Measurements from ENCODE around the gene KCTD19. TPM values are rescaled to one million over a fixed set of nuclear protein-coding genes. Genes with fewer than 3 reads are reported as not detected.

Gene KCTD19
- total RNA-seq, 1 experiment from 2014 or later: not detected

DNA sequence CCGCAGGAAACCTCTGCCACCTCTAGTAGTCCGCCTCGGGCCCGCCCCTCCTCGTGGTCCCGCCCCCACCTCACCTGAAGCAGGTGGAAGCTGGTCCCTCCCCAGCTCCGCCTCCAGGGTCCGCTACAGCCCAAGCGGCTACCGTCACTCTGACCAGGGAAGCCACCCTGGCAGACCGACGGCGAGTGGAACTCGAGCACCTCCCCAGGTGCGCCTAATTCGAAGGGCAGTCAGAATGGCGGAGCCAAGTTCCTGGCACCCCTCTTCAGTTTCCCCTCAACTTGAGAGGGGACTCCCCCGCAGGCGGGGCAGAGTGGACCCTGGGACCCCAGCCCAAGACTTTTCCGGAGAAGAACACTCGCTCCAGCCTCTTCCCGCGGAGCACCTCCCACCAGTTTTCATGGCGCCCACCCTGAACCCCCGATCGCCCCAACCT, 79.8 kb downstream of the KCTD19 start:
- Histone ChIP-seq H3K36me3 (ENCODE audit: low read depth, low read length) (no peaks in the 10 kb centered on the region), H3K79me2 (ENCODE audit: low read length) (peaks cover 48% of the 10 kb centered on the region), H3K9me3 (ENCODE audit: low read length) (no peaks in the 10 kb centered on the region), H3K27me3 (ENCODE audit: low read length) (no peaks in the 10 kb centered on the region), H2AFZ (ENCODE audit: low read length) (peak overlapping the region; percentile 70), H3K27ac (ENCODE audit: low read length) (peak overlapping the region; percentile 16), H3K4me3 (ENCODE audit: low read length) (peak overlapping the region; percentile 89), H3K9ac (ENCODE audit: low read length) (peak overlapping the region; percentile 72), H3K4me1 (ENCODE audit: insufficient read depth, low read length) (peaks cover 54% of the 10 kb centered on the region), H4K20me1 (ENCODE audit: low read length) (no peaks in the 10 kb centered on the region), H3K4me2 (ENCODE audit: low read length) (peak overlapping the region; percentile 95), H3K9me2 (replicated peaks; ENCODE audit: low read length) (no peaks in the 10 kb centered on the region), H3F3A (ENCODE audit: low read length, unreplicated experiment) (peaks cover 10% of the 10 kb centered on the region)
- peak; percentile 40 for ATAC-seq
- ChIA-PET CTCF (interaction anchor here (0.6 to 1.7 kb wide), 7 partner anchors 14 to 226 kb away, joined by 3 to 21 read pairs (median 5); no protein-coding TSS in a partner anchor), POLR2A (ENCODE audit: unreplicated experiment) (interaction anchor here (0.6 to 0.7 kb wide), 4 partner anchors 64 to 479 kb away, joined by 3 to 8 read pairs (median 4); no protein-coding TSS in a partner anchor)
- no peak for TF ChIP-seq EZH2phosphoT487 (IDR thresholded peaks at IDR 0.05; ENCODE audit: borderline replicate concordance, low read length)
- TF ChIP-seq CTCF (conservative IDR thresholded peaks at IDR 0.05; ENCODE audit: low read depth, low read length): no peak
- no peak for TF ChIP-seq EZH2 (IDR thresholded peaks at IDR 0.05; ENCODE audit: low read length, unreplicated experiment)
- intact Hi-C loops (cut with micrococcal nuclease): loop anchor here (10.0 kb wide), 1 partner anchor 52 kb away; the partner anchor contains the start of genes E2F4, ELMO3 and EXOC3L1
- TSS peak; percentile 25 for BruUV-seq (replicated peaks)
- DNase-seq: peak; percentile 83

- H4K20me1 ChIP-seq (ENCODE audit: low read length): no peaks in the 10 kb centered on the region
- CTCF ChIA-PET: interaction anchor here (1.1 to 1.4 kb wide), 3 partner anchors 31 to 153 kb away, joined by 3 to 5 read pairs (median 4); no protein-coding TSS in a partner anchor
- H3K4me2 ChIP-seq (ENCODE audit: low read length): peak overlapping the region; percentile 95
- peak overlapping the region; percentile 64 for H2AFZ ChIP-seq (ENCODE audit: low read length)
- H3F3A ChIP-seq (ENCODE audit: low read length, unreplicated experiment): peaks cover 15% of the 10 kb centered on the region
- TF ChIP-seq EZH2phosphoT487 (IDR thresholded peaks at IDR 0.05; ENCODE audit: borderline replicate concordance, low read length): no peak
- TF ChIP-seq CTCF (conservative IDR thresholded peaks at IDR 0.05; ENCODE audit: low read depth, low read length): peak; percentile 43
- no peak for TF ChIP-seq EZH2 (IDR thresholded peaks at IDR 0.05; ENCODE audit: low read length, unreplicated experiment)
- ATAC-seq: peak; percentile 11
- H3K4me1 ChIP-seq (ENCODE audit: insufficient read depth, low read length): peaks cover 60% of the 10 kb centered on the region
- peak overlapping the region; percentile 89 for H3K4me3 ChIP-seq (ENCODE audit: low read length)
- H3K36me3 ChIP-seq (ENCODE audit: low read depth, low read length): no peaks in the 10 kb centered on the region
- no TSS peak for BruUV-seq (replicated peaks)
- POLR2A ChIA-PET (ENCODE audit: unreplicated experiment): interaction anchor here (0.6 kb wide), 3 partner anchors 57 to 478 kb away, joined by 3 to 8 read pairs (median 4); no protein-coding TSS in a partner anchor
- intact Hi-C loops (cut with micrococcal nuclease): loop anchor here (10.0 kb wide), 1 partner anchor 51 kb away; the partner anchor contains the start of genes E2F4, ELMO3 and EXOC3L1
- peak; percentile 55 for DNase-seq
- H3K9me3 ChIP-seq (ENCODE audit: low read length): no peaks in the 10 kb centered on the region
- peaks cover 48% of the 10 kb centered on the region for H3K79me2 ChIP-seq (ENCODE audit: low read length)
- no peaks in the 10 kb centered on the region for H3K9me2 ChIP-seq (replicated peaks; ENCODE audit: low read length)
- peak overlapping the region; percentile 88 for H3K27ac ChIP-seq (ENCODE audit: low read length)
- H3K9ac ChIP-seq (ENCODE audit: low read length): peak overlapping the region; percentile 60
- no peaks in the 10 kb centered on the region for H3K27me3 ChIP-seq (ENCODE audit: low read length)
These were observed 80.3 kb downstream of the KCTD19 start for GRCh38 chr16:67246081-67246755.

All from PC-3 (cell line).